C1 segment of cervical spinal cord (tissue), 14 donors: ENCODE results near the gene P2RX4.
"Not testable (repeated sequence)": the region's sequence is repeated elsewhere in the genome, so short reads cannot be mapped to it uniquely, and the experiment has no call there.

Experiments used
- DNase-seq, 14 donors: peaks; one replicate each; lab custom pipeline; 2025; lab: John Stamatoyannopoulos, UW

P2RX4 gene

DNA sequence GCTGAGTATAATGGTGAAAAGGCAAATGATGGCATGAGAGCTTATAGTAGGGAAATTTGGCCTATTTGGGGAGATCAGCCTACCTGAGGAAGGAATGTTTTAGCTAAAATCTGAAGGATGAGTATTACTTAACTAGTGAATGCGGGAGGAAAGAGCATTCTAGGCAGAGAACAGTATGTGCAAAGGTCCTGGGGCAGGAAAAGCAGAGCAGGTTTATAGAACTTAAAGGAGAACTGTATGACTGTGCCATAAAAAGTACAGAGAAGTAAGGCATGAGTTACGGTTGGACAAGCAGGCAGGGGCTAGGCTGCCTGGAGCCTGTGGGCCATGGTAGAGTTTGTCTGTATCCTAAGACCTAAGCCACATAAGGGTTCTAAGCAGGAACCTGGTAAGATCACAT, 21.7 kb upstream of the P2RX4 start:
- DNase-seq = no peak

DNA sequence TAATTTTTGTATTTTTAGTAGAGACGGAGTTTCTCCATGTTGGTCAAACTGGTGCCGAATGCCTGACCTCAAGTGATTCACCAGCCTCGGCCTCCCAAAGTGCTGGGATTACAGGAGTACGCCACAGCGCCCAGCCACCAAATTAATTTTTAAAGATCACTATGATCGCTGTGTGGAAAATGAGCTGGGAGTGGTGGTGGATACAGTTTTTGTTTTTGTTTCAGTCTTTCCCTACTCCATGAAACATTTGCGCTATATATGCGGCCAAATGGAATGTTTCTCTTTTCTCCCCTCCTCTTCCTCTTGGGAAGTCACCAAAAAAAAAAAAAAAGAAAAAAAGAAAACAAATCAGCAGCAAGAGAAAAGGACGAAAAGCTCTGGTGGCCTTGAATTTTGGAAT, 20.8 kb upstream of the P2RX4 start:
- no peak for DNase-seq

DNA sequence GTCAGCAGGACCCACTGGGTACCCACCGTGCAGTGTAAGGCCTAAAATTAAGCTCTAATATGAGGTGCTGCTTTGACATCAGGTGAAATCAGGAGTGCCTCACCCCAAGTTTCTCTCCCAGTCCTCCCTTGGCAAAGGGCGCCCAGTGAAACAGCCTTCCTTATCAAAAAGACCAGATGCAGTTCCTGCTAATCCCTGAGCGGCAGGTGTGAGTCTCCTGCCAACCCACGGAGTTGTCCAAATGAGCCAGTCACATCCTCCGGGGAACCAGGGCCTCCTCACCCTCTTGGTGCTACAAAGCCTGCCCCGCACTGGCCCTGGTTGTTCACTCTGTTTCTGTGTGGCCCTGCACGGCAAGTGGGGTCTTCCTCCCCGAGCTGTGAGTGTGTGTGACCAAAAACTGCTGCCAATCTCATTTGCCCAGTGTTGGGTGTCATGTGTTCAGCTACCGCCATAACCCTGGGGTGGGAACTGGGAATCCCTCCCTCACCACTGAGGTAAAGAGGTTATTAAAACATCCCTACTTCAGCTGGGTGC, 20.2 kb upstream of the P2RX4 start:
- peak in 1 of 14 donors; percentile 58 for DNase-seq

DNA sequence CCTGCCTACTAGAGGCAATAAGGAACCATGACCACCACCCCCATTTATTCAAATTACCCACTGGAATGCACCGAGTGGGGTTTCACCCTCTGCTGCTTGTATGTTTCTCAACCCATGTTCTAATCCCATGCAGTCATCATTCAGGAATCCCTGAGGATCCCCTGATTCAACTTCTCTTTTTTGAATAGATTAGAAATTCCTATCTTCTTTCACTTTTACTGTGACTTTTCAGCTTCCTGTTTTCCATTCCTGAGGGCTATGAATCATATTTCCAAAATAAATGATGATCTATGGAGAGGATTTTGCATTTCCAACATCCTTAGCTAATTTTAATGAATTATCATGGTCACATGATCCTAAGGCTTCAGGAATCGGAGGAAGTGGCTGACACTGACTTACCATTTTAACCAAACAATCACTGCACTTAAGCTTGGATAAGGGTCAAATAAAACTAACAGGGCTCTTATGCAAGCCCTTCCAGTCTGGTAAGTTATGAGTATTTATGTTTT, 19.4 kb upstream of the P2RX4 start:
- DNase-seq = no peak

DNA sequence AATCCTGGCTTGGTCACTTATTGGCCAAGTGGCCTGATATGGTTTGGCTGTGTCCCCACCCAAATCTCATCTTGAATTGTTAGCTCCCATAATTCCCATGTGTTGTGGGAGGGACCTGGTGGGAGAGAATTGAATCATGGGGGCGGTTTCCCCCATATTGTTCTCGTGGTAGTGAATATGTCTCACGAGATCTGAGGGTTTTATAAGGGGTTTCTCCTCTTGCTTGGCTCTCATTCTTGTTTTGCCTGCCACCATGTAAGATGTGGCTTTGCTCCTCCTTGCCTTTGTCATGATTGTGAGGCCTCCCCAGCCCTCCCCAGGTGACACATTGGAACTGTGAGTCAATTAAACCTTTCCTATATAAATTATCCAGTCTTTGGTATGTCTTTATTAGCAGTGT, 18.8 kb upstream of the P2RX4 start:
- no peak for DNase-seq

DNA sequence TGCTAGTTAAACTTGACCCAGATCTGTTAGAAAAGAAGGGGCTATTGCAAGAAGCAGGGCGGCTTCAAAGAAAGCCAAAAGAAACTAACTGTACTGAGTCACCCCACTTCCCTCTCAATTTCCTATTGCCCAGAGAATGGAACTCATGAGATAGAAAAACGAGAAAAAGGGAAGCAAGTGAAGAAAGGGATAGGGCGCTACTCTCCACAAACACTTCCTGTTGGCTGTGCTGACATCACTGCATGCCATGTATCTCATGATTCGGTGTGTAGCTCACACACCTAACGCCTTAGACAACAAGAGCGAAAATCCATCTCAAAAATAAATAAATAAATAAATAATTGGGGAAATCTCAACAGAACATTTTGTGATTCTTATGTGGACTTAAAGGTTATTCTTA, 13.0 kb upstream of the P2RX4 start:
- DNase-seq = peak in 4 of 14 donors; percentile 8 to 17 (median 13)

DNA sequence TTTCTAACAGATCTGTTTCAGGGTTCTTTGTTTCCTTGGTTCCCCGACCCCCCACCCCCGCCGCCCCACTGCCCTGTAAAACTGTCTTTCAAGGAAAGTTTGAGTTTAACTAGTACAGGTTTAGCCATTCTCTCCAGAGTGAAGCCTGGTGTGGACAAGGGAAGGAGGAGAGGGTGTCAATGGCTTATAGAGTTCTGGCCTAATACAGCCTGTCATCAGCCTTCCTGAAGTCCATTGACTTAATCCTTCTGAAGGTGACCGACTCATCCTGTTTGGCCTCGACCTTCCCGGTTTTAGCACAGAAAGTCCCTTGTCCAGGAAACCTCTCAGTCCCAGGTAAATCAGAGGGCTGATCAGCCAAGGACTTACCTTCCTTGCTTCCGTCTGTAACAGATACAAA, 11.0 kb upstream of the P2RX4 start:
- no peak for DNase-seq

DNA sequence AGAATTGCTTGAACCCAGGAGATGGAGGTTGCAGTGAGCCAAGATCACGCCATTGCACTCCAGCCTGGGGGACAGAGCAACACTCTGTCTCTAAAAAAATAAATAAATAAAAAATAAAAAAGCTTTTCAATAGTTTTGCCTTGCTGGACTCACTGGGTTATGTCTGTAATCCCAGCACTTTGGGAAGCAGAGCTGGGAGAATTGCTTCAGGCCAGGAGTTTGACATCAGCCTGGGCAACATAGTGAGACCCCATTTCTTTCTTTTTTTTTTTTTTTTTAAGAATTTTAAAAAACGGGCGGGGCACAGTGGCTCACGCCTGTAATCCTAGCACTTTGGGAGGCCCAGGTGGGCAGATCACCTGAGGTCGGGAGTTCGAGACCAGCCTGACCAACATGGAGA, 8.8 kb upstream of the P2RX4 start:
- not testable (repeated sequence) for DNase-seq

DNA sequence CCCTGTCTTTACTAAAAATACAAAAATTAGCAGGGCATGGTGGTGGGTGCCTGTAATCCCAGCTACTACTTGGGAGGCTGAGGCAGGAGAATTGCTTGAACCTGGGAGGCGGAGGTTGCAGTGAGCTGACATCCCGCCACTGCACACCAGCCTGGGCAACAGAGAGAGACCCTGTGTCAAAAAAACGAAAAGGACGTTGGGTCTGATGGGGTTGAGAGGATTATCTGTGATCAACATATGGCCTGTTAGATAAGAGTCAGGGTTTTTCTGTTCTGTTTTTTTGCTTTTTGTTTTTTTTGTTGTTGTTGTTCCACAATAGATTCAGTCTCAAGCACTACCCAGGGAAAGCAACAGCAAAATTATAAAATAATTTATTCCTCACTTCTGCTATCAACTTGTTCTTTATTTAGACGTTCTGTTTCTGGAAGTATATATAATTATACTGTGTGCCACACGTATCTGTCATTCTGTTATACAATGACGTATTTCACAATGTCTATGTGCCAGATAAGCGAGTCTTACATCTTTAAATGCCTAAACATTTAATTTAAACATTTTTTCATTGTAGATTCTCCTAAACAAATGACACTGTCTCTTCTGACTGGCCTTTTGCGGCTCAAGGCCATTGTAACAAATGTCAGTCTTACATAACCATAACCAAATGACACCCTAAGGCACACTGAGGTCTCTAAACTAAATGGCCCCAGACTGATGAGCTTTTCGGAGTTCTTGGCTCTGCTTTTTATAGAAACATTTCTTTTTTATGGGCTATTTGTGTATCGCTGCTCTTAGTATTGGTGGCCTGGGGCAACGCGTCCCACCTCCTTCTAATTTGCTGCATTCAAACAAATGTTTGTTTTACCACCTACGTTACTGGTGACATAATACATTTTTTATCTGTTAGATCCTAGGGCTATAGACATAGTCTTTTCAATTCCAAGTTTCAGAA, 7.2 kb upstream of the P2RX4 start:
- DNase-seq = peak in 1 of 14 donors; percentile 36

DNA sequence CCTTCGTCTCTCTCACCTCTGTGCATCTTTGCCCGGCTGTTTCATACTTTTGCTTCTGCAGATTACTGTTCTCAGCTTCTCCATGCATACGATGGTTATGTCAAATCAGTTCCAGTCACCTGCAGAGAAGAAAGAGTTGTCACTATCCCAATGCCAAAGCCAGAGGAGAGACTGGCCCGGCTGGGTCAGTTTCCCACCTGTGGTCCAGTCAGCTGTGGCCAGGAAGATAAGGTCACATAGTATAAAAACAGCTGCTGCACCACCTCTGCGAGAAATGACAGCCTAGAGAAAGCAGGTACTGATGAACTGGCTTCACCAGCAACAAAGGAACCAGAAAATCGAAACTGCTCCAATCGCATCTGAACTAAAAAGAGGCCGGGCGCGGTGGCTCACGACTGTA, 6.4 kb upstream of the P2RX4 start:
- DNase-seq = no peak

DNA sequence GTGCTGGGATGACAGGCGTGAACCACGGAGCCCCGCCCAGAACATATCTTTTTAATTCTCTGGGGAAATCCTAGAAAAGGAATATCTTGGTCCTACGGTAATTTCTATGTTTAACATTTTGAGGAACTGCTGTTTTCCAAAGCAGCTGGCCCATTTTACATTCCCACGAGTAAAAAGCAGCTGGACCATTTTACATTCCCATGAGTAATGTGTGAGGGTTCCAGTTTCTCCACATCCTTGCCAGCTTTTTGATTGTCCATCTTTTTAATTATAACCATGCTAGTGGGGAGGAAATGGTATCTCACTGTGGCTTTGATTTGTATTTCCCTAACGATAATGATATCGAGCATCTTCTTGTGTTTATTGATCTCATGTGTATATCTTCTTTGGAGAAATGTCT, 4.4 kb upstream of the P2RX4 start:
- no peak for DNase-seq

DNA sequence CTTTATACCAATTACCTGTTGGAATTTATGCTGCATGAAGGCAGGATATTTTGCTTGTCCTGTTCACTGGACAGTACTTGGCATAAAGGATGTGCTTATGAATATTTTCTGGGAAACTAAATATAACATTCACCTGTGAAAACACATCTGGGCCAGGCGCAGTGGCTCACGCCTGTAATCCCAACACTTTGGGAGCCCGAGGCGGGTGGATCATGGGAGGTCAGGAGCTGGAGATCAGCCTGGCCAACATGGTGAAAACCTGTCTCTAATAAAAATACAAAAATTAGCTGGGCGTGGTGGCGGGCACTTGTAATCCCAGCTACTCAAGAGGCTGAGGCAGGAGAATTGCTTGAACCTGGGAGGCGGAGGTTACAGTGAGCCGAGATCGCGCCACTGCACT, 1.4 kb upstream of the P2RX4 start:
- not testable (repeated sequence) for DNase-seq

DNA sequence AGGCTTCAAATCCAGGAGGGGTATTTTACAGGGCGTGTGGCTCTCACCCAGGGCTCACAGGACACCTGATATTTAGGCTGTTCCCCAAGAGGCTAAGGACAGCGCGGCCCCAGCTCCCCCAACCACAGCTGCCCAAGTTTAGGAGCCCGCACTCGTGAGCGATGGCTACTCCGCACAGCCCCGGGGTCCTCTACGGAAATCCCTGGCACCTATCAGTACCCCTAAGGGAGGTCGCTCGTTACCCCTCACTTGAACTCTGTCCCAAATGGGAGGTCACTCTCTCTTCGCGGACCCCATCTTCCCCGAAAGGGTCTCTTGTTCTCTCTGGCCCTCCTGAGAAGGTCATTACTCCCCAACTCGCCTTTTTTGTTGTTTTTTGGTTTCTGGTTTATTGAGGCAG, 708 bp upstream of the P2RX4 start:
- DNase-seq = no peak

DNA sequence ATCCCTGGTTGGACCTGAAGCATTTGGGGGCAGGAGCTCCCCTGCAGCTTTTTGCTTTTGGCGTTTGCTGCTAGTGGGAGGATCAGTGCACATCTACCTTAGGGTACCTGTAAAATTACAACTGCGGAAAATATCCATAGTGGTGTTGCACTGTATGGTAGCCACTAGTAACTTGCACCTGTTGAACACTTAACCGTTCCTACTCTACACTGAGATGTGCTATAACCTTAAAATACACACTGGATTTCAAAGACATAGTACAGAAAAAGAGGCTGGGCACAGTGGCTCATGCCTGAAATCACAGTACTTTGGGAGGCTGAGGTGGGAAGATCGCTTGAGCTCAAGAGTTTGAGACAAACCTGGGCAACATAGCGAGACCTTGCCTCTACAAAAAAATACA, 2.9 kb downstream of the P2RX4 start:
- no peak for DNase-seq

DNA sequence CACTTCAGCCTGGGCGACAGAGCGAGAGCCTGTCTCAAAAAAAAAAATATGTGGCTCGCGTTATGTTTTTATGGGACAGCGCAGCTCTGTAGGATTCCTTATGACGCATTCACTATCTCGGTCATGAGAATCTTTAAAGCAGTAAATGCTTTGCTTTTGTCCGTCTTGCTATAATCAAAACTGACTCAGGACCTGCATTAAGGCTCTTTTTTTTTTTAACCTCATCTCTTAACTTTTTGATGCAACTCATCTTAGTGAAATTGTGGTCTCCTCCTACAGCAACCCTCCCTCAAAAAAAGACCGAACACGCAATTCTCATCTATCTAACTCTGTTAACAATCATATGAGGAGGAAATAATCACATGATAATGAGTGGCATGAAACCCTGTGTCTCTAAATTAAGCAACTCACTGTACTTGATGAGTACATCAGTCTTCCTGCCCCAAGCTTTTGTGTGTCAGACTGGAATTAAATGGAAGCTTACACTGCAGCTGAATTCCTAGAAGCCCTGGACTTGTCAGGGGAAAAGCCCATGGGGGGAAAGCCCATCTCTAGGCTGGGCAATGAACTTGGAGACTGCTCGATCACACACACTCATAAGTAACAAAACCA, 4.3 kb downstream of the P2RX4 start:
- no peak for DNase-seq

DNA sequence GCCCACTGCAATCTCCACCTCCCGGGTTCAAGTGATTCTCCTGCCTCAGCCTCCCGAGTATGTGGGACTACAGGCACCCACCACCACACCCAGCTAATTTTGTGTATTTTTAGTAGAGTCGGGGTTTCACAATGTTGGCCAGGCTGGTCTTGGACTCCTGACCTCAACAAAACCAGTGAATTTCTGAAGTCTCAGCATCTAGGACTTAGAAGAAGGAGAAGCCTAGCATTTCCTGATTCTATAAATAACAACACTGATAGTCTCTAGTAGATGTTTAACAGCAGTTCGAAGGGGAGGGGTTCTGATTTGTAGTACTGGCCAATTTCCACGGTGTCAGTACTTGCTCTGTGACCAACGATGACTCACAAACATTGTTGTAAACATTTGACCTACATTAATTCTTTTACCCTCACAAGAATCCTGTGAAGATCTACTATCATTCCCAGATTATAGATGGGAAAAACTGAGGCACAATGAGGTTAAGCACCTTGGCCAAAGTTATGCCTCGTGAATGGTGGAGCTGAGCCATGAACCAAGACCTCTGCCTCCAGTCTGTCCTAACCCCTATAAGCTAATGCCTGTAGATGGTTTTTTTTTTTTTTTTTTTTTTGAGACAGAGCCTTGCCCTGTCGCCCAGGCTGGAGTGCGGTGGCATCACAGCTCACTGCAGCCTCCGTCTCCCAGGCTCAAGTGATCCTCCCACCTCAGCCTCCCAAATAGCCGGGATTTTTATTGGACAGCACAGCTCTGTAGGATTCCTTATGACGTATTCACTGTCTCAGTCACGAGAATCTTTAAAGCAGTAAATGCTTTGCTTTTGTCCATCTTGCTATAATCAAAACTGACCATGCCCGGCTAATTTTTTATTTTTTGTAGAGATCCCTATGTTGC, 5.2 kb downstream of the P2RX4 start:
- no peak for DNase-seq

DNA sequence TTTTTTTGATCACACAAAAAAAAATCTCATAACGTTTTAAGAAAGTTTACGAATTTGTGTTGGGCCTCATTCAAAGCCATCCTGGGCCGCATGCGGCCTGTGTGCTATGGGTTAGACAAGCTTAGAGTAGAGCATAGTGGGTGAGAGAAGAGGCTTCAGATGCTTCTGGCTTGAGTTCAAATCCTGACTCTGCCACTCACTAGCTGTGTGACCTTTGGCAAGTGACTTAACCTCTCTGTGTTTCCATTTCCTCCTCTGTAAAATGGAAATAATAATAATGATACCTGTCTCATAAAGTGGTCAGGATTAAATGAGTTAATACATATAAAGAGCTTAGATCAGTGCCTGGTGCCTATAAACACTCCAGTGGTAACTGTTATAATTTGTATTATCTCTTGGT, 6.2 kb downstream of the P2RX4 start:
- DNase-seq = no peak

DNA sequence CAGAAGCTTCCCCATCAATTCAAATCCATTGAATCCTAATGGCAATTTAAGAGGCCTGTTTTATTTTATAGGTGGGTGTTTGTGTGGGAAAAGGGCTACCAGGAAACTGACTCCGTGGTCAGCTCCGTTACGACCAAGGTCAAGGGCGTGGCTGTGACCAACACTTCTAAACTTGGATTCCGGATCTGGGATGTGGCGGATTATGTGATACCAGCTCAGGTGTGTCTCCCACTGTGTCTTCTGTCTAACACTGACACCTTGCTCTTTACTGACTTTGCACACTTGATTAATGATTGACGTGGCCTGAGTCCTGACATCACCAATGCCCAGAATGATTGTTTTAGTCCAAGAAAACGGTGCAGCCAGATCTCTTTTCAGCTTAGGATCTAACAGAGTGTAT, 7.1 kb downstream of the P2RX4 start:
- DNase-seq = no peak

DNA sequence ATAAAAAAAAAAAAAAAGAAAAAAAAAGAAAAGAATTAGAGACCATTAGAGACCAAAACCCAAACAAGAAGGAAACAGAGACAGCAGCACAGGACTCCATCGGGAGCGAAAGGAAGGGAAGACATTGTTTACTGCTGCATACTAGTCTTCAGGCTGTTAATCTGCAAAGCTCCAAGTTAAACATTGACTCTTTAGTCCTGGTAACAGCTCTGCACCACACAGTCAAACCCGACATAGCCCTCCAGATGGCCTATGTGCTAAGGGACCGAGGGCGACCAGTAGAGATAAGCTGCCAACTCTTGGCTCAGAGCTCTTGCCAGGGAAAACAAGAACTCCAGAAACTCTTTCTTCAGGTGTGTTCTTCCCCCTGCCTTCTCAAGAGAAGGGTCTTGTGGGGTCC, 7.8 kb downstream of the P2RX4 start:
- DNase-seq = peak in 1 of 14 donors; percentile 47

DNA sequence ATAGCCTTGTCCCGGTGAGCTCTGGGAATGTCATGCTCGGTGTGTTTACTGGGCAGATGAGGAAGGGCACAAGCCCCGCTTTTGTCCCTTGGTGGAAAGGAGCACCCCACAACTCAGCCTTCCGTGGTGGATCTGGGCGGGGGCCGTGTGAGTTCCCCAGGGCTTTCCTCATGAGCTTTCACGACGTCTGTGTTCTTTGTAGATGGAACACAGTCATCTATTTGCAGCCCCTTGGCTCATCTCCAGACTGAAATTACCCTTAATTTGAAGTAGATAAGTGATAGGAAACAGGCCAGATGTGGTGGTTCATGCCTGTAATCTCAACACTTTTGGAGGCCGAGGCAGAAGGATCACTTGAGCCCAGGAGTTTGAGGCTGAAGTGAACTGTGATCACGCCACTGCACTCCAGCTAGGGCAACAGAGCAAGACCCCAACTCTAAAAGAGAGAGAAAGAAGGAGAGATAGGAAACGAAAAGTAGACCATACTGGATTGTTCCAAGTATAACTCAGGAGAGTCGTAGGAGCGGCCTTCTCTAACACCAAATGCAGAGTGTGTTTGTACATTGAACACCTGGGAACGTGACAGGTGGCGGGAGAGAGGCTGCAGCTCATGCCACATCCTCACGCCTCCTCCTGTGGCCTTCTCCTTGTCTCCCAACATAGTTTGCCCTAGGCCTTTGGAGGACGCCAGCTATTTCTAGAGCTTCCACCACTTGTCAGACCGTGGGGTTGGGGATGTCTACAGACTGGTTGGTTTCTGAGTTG, 8.8 kb downstream of the P2RX4 start:
- DNase-seq = no peak
